ENCODE results near the gene SYT7. TPM values are rescaled to one million over a fixed set of nuclear protein-coding genes. Genes with fewer than 3 reads are reported as not detected.
A peak's percentile ranks its signal among the peaks of the same experiment; 100 is the strongest.

SYT7 gene
- total and polyA plus RNA-seq, 2 of the 4 experiments (the other 2 are of a cell fraction): under 0.01 to 0.19 TPM

DNA sequence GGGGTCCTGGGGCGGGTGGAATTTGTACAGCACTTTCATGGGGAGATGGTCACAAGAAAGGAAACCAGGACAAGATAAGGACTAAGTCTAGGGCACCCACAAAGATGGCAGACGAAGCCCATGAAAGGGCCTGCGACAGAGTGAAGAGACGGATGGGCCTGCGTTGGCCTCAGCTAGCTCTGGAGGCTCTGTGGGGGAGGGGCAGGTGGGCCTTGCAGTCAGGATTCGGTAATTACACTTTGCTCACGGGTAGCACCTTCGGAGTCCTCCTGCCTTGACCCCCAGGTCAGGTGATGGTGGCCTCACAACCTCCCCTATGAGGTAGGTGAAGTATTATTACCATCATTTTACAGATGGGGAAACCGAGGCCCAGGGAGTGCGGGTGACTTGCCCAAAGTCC lies 65.2 kb downstream of the SYT7 start:
- Histone ChIP-seq H3K14ac (replicated peaks; ENCODE audit: low read depth, low read length) (no peak overlapping the region), H3K4ac (ENCODE audit: low read depth, low read length) (no peak overlapping the region), H3K27ac (ENCODE audit: insufficient read depth, low read length) (no peak overlapping the region), H3K79me1 (ENCODE audit: low read depth in 1 of 2, low read length in 2 of 2) (no peaks in the 10 kb centered on the region), H3K4me1 (ENCODE audit: control insufficient read depth, insufficient read depth, low read length) (no peaks in the 10 kb centered on the region), H4K20me1 (ENCODE audit: insufficient read depth, low read length) (peaks cover 7% of the 10 kb centered on the region; the same call in 1 of the 2 replicates), H4K8ac (ENCODE audit: low read depth in 2 of 2, low read length in 2 of 2) (no peak overlapping the region), H3K4me2 (ENCODE audit: low read depth, low read length) (no peak overlapping the region), H4K5ac (ENCODE audit: low read depth, low read length) (no peak overlapping the region), H2BK5ac (ENCODE audit: low read depth, low read length, poor library complexity, severe bottlenecking) (no peak overlapping the region), H2AFZ (replicated peaks; ENCODE audit: low read length, poor library complexity) (peak overlapping the region; percentile 68), H2BK20ac (ENCODE audit: low read depth, low read length) (no peak overlapping the region), H2BK15ac (ENCODE audit: low read depth, low read length) (no peak overlapping the region), H2BK120ac (ENCODE audit: low read depth, low read length) (no peak overlapping the region), H3K56ac (ENCODE audit: extremely low read depth, insufficient read depth, low read length) (no peak overlapping the region), H4K91ac (ENCODE audit: insufficient read depth, low read depth, low read length) (no peak overlapping the region), H3K27me3 (ENCODE audit: control insufficient read depth, insufficient read depth, low read length) (peaks cover 32% of the 10 kb centered on the region), H3K9ac (ENCODE audit: low read depth, low read length) (no peak overlapping the region), H3K36me3 (ENCODE audit: control insufficient read depth, insufficient read depth, low read length) (no peaks in the 10 kb centered on the region), H3K9me1 (ENCODE audit: insufficient read depth, low read length) (no peaks in the 10 kb centered on the region), H2AK9ac (replicated peaks; ENCODE audit: low read depth, low read length, poor library complexity) (no peak overlapping the region), H3K4me3 (ENCODE audit: insufficient read depth, low read depth, low read length) (no peak overlapping the region), H2AK5ac (ENCODE audit: low read depth, low read length) (no peak overlapping the region), H3K9me3 (ENCODE audit: control insufficient read depth, insufficient read depth, low read length) (no peaks in the 10 kb centered on the region), H3K18ac (ENCODE audit: low read depth, low read length) (no peak overlapping the region), H3K23ac (ENCODE audit: low read depth, low read length) (no peak overlapping the region)
- ChIA-PET CTCF (interaction anchor here (3.0 kb wide), 1 partner anchor 69 kb away, joined by 25 read pairs; no protein-coding TSS in a partner anchor), POLR2A (ENCODE audit: unreplicated experiment) (no interaction called here)
- TF ChIP-seq, protein P1, sequence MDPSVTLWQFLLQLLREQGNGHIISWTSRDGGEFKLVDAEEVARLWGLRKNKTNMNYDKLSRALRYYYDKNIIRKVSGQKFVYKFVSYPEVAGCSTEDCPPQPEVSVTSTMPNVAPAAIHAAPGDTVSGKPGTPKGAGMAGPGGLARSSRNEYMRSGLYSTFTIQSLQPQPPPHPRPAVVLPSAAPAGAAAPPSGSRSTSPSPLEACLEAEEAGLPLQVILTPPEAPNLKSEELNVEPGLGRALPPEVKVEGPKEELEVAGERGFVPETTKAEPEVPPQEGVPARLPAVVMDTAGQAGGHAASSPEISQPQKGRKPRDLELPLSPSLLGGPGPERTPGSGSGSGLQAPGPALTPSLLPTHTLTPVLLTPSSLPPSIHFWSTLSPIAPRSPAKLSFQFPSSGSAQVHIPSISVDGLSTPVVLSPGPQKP (IDR thresholded peaks at IDR 0.05; ENCODE audit: borderline replicate concordance, low read depth, low read length): no peak
- no peak for TF ChIP-seq CHD1 (IDR thresholded peaks at IDR 0.05; ENCODE audit: low read depth, low read length)
- no peak for TF ChIP-seq MXI1 (IDR thresholded peaks at IDR 0.05; ENCODE audit: borderline replicate concordance, low read depth, low read length)
- TF ChIP-seq CEBPB (IDR thresholded peaks at IDR 0.05; ENCODE audit: low read depth, low read length): no peak
- dilution Hi-C loops (cut with HindIII; ENCODE audit: low sequenced_read_pairs, unreplicated experiment): no loop called here
- ATAC-seq (ENCODE audit: low read depth) (no peak), DNase-seq (no peak)
- in situ Hi-C loops (cut with MboI; ENCODE audit: low sequenced_read_pairs): loop anchor here (5.0 kb wide), 1 partner anchor 38 kb away; no protein-coding TSS in a partner anchor
- WGBS, 2 experiments (ENCODE audit: extremely low coverage in 2 of 2, insufficient read length in 1 of 2): 86% methylated on average over 2 of the region's 10 CpGs; no CpG with 5 or more reads in 1 of the 2 experiments
- BruUV-seq (replicated peaks): no TSS peak
- intact Hi-C loops (cut with micrococcal nuclease): loop anchor here (5.0 kb wide), 1 partner anchor 112 kb away; no protein-coding TSS in a partner anchor

All from IMR-90 (cell line).